ENCODE measurements around the gene SMOC2. TPM values are rescaled to one million over a fixed set of nuclear protein-coding genes. Genes with fewer than 3 reads are reported as not detected.
"Not testable (repeated sequence)": the region's sequence is repeated elsewhere in the genome, so short reads cannot be mapped to it uniquely, and the experiment has no call there.

SMOC2 gene
- total RNA-seq, 2 donors from 2014 or later = 17.8 to 167 TPM

DNA sequence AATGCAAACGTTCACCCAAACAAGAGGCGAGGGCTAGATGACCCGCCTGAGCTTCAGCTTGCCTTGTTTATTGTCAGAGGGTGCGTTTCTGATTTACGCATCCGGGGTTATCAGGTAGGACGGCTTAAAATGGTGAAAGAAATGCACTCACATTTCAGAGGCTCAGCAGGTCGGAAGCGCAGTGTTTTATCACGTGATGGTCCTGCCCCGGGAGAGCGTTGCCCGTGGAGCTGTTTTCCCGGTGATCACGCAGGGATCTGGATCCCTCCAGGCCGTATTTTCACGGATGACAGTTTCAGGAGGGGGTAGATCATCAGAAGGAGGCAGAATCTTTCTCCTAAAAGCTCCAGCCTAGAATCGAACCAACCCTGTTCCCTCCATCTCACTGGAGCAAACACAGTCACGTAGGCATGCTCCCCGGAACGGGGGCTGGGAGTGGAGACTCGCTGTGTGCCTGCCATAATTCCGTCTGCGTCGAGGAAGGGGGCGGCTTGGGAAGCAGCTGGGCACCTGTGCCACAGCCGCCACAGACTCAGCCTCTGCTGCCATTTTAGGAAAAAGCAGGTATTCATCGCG lies 121.7 kb downstream of the SMOC2 start:
- intact Hi-C loops (cut with DNase I) = no loop called here
- no peaks in the 10 kb centered on the region for H3K4me1 ChIP-seq (replicated peaks)
- no peaks in the 10 kb centered on the region for H3K36me3 ChIP-seq
- TF ChIP-seq, protein P1, sequence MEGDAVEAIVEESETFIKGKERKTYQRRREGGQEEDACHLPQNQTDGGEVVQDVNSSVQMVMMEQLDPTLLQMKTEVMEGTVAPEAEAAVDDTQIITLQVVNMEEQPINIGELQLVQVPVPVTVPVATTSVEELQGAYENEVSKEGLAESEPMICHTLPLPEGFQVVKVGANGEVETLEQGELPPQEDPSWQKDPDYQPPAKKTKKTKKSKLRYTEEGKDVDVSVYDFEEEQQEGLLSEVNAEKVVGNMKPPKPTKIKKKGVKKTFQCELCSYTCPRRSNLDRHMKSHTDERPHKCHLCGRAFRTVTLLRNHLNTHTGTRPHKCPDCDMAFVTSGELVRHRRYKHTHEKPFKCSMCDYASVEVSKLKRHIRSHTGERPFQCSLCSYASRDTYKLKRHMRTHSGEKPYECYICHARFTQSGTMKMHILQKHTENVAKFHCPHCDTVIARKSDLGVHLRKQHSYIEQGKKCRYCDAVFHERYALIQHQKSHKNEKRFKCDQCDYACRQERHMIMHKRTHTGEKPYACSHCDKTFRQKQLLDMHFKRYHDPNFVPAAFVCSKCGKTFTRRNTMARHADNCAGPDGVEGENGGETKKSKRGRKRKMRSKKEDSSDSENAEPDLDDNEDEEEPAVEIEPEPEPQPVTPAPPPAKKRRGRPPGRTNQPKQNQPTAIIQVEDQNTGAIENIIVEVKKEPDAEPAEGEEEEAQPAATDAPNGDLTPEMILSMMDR (IDR thresholded peaks at IDR 0.05) = no peak
- no peak for TF ChIP-seq POLR2AphosphoS5 (IDR thresholded peaks at IDR 0.05)
- no peak for TF ChIP-seq POLR2A (IDR thresholded peaks at IDR 0.05)
- no peak for DNase-seq (ENCODE audit: low spot score)
- H3K27me3 ChIP-seq (replicated peaks; ENCODE audit: insufficient read depth) = no peaks in the 10 kb centered on the region
- H3K9me3 ChIP-seq = no peaks in the 10 kb centered on the region
- no peak overlapping the region for H3K27ac ChIP-seq
- 91% methylated on average over 29 of the region's 29 CpGs for whole genome bisulfite sequencing
- no peak overlapping the region for H3K4me3 ChIP-seq

DNA sequence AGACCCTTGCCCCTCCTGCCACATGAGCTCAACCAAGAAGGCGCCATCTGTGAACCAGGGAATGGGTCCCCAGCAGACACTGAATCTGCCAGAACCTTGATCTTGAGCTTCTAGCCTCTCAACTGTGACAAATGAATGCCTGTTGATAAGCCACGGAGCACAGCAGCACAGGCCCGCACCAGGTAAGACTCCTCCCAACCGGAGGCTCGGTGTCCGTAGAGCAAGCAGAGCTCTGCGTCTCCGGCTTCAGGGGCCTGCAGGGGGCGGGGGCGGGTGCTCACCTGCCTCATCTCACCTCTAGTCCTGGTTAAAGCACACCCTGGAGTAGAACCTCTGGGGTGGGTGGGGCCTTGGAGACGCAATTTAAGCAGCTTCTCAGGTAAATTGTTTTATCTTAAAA lies 122.7 kb downstream of the SMOC2 start:
- H3K27ac ChIP-seq = no peak overlapping the region
- no peaks in the 10 kb centered on the region for H3K4me1 ChIP-seq (replicated peaks)
- WGBS = 75% methylated on average over 11 of the region's 11 CpGs
- H3K36me3 ChIP-seq = no peaks in the 10 kb centered on the region
- H3K27me3 ChIP-seq (replicated peaks; ENCODE audit: insufficient read depth) = no peaks in the 10 kb centered on the region
- H3K4me3 ChIP-seq = no peak overlapping the region
- DNase-seq (ENCODE audit: low spot score) = no peak
- intact Hi-C loops (cut with DNase I) = no loop called here
- no peak for TF ChIP-seq POLR2AphosphoS5 (IDR thresholded peaks at IDR 0.05)
- TF ChIP-seq POLR2A (IDR thresholded peaks at IDR 0.05) = no peak
- TF ChIP-seq, protein P1 (IDR thresholded peaks at IDR 0.05) = no peak
- H3K9me3 ChIP-seq = no peaks in the 10 kb centered on the region

DNA sequence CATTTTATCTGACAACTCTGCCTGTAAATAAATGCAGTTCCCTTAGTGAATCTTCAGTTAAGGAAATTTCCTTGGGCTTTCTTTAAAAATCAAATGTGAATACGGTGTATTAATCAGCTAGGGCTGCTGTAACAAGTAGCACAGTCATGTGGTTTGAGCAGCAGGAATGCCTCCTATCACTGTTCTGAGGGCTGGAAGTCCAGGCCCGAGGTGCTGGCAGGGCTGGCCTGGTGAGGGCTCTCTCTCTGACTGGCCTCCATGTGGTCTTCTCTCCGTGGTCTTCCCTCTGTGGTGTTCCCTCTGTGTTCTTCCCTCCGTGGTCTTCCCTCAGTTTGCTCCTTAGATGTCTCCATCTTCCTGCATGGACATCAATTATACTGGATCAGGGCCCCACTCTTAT lies 124.1 kb downstream of the SMOC2 start:
- no peak overlapping the region for H3K4me3 ChIP-seq
- WGBS = over 99% methylated on average over 4 of the region's 4 CpGs
- no peak for TF ChIP-seq POLR2AphosphoS5 (IDR thresholded peaks at IDR 0.05)
- TF ChIP-seq POLR2A (IDR thresholded peaks at IDR 0.05) = no peak
- TF ChIP-seq, protein P1 (IDR thresholded peaks at IDR 0.05) = no peak
- H3K4me1 ChIP-seq (replicated peaks) = no peaks in the 10 kb centered on the region
- no peaks in the 10 kb centered on the region for H3K27me3 ChIP-seq (replicated peaks; ENCODE audit: insufficient read depth)
- H3K36me3 ChIP-seq = no peaks in the 10 kb centered on the region
- H3K9me3 ChIP-seq = no peaks in the 10 kb centered on the region
- DNase-seq (ENCODE audit: low spot score) = no peak
- no peak overlapping the region for H3K27ac ChIP-seq
- intact Hi-C loops (cut with DNase I) = no loop called here

DNA sequence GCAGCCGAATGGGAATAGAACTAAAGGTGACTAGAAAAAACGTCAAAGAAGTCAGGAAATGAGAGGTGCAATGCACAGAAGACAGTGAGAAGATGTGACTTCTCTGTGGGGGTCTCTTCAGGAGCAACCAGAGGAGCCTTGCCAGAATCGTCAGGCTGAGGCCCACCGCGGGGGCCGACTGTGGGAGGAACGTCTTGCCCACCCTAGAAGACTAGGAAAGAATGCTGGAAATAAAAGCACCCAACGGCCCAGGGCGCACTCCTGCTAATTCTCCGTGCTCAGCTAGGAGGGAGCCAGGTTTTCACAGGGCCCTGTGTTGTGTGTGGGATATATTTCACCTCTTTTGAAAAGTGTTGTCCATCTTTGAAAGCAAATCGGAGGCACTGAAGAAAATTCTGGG lies 129.2 kb downstream of the SMOC2 start:
- Histone ChIP-seq H3K4me1 (replicated peaks) (no peaks in the 10 kb centered on the region), H3K9me3 (no peaks in the 10 kb centered on the region), H3K4me3 (no peak overlapping the region), H3K36me3 (no peaks in the 10 kb centered on the region), H3K27me3 (replicated peaks; ENCODE audit: insufficient read depth) (no peaks in the 10 kb centered on the region), H3K27ac (no peak overlapping the region)
- TF ChIP-seq, protein P1 (IDR thresholded peaks at IDR 0.05) = no peak
- TF ChIP-seq POLR2A (IDR thresholded peaks at IDR 0.05) = no peak
- no peak for TF ChIP-seq POLR2AphosphoS5 (IDR thresholded peaks at IDR 0.05)
- no peak for DNase-seq (ENCODE audit: low spot score)
- intact Hi-C loops (cut with DNase I) = no loop called here
- WGBS = 81% methylated on average over 11 of the region's 11 CpGs

DNA sequence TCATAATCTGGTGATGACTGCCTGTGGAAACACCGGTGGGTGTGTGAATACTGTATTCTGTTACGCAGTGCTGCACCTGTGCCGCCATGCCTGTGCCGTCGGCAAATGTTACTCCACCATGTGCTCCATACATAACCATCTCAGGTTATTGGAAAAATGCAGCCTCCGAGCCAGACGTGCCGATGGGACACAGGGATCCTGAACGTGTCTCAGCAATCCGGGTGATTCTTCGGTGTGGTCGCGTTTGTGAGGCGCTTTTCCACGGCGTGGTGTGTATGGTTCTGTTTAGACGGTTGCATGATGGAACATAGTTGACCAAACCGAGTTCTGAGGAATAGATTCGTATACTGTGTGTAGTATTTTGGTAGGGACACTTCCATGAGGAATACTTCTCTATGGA lies 130.3 kb downstream of the SMOC2 start:
- H3K27me3 ChIP-seq (replicated peaks; ENCODE audit: insufficient read depth) = no peaks in the 10 kb centered on the region
- H3K4me3 ChIP-seq = no peak overlapping the region
- H3K27ac ChIP-seq = no peak overlapping the region
- H3K4me1 ChIP-seq (replicated peaks) = no peaks in the 10 kb centered on the region
- TF ChIP-seq POLR2AphosphoS5 (IDR thresholded peaks at IDR 0.05) (no peak), POLR2A (IDR thresholded peaks at IDR 0.05) (no peak)
- TF ChIP-seq, protein P1 (IDR thresholded peaks at IDR 0.05) = no peak
- 97% methylated on average over 19 of the region's 19 CpGs for WGBS
- H3K9me3 ChIP-seq = no peaks in the 10 kb centered on the region
- intact Hi-C loops (cut with DNase I) = no loop called here
- H3K36me3 ChIP-seq = no peaks in the 10 kb centered on the region
- DNase-seq (ENCODE audit: low spot score) = no peak

DNA sequence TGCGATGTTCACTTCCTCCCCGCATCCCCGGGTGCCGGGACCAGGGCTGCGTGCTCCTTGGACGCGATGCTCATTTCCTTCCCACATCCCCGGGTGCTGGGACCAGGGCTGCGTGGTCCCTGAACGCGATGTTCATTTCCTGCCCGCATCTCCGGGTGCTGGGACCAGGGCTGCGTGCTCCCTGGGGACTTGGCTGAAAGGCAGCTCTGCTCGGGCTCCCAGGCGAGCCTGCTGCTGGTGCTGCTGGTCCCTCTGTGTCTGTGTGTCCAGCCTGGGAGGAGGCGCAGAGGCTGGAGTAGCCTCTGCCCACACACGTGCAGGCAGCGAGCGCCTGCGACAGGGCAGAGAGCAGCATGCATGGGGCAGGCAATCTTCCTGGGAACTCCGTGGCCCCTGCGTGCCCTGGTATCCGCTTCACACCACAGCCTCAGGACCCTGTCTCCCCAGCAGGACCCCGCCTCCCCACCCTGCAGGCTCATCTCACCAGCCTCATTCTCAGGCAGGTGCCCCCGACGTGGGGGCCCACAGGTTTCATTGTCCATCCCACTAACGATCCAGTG lies 132.4 kb downstream of the SMOC2 start:
- H3K27ac ChIP-seq; H3K4me3 ChIP-seq; H3K4me1 ChIP-seq (replicated peaks); H3K36me3 ChIP-seq; DNase-seq (ENCODE audit: low spot score); H3K9me3 ChIP-seq; intact Hi-C loops (cut with DNase I); H3K27me3 ChIP-seq (replicated peaks; ENCODE audit: insufficient read depth): not testable (repeated sequence)
- WGBS = 86% methylated on average over 25 of the region's 28 CpGs

All from prostate gland (tissue), 2 donors.